ENCODE data around the gene NTSR1.

DNA sequence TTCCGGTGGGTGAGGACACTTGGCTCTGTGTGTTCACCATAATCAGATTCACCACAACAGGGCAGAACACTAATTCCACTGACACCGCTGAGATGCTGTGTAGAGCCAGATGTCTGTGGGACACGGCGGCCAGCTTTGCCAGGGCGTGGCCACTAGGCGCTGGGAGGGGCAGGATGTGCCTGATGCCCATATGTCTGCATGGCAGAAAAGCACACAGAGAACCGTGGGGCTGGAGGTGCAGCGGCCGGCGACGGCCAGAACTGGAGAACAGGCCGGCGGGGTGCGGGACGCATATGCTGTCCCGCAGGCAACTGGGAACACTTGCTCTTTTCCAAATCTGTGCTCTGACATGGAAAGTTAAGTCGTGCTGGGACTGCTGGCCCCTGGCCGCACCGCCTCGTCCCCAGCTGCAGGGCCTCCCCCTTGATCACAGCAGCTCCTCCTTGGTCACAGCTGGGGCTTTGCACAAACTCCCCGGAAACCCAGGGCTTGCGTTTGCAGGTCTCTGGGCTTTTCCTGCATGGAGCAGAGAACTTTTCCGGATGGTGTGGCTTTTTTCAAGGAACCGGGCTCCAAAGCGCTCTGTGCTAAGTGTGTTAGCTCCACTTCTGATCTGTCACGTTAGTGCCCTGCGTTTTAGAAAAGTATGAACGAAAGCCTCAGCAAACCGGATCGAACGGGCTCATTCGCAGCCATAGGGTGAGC lies 31.1 kb downstream of the NTSR1 start:
- TF ChIP-seq, protein P1, sequence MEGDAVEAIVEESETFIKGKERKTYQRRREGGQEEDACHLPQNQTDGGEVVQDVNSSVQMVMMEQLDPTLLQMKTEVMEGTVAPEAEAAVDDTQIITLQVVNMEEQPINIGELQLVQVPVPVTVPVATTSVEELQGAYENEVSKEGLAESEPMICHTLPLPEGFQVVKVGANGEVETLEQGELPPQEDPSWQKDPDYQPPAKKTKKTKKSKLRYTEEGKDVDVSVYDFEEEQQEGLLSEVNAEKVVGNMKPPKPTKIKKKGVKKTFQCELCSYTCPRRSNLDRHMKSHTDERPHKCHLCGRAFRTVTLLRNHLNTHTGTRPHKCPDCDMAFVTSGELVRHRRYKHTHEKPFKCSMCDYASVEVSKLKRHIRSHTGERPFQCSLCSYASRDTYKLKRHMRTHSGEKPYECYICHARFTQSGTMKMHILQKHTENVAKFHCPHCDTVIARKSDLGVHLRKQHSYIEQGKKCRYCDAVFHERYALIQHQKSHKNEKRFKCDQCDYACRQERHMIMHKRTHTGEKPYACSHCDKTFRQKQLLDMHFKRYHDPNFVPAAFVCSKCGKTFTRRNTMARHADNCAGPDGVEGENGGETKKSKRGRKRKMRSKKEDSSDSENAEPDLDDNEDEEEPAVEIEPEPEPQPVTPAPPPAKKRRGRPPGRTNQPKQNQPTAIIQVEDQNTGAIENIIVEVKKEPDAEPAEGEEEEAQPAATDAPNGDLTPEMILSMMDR (IDR thresholded peaks at IDR 0.05), result no peak
- no peak for TF ChIP-seq EZH2 (IDR thresholded peaks at IDR 0.05; ENCODE audit: borderline replicate concordance, insufficient read depth, low read depth, low read length, poor library complexity, severe bottlenecking)

All from B cell (primary cell).